GM19023 (cell line): ENCODE measurements around the gene SLC35F4.
A peak's percentile ranks its signal among the peaks of the same experiment; 100 is the strongest.
"Not testable (repeated sequence)": the region's sequence is repeated elsewhere in the genome, so short reads cannot be mapped to it uniquely, and the experiment has no call there.

Experiments
- ATAC-seq: cut with Tn5 transposase; IDR thresholded peaks from one replicate; pipeline ENCODE4 v1.9.1; 2021; ENCODE audit warnings: mild to moderate bottlenecking, moderate library complexity; ENCODE audit not compliant: unreplicated experiment

The SLC35F4 gene

GRCh38 chr14:57865403-57866198, at the start of gene SLC35F4:
Gene SLC35F4, minus strand, starts transcription at chr14:57866092.
- no peak for ATAC-seq

- no peak for ATAC-seq
Observed at GRCh38 chr14:57909626-57910025, 43.7 kb upstream of the SLC35F4 start.

- ATAC-seq = no peak
Observed at GRCh38 chr14:57903954-57904353, 38.1 kb upstream of the SLC35F4 start.

- no peak for ATAC-seq
Observed at GRCh38 chr14:57898837-57899572, 33.1 kb upstream of the SLC35F4 start.

GRCh38 chr14:57897144-57897748, 31.4 kb upstream of the SLC35F4 start:
- no peak for ATAC-seq

GRCh38 chr14:57889245-57889644, 23.4 kb upstream of the SLC35F4 start:
- no peak for ATAC-seq

GRCh38 chr14:57884175-57884574, 18.3 kb upstream of the SLC35F4 start:
- no peak for ATAC-seq

GRCh38 chr14:57883061-57883460, 17.2 kb upstream of the SLC35F4 start:
- no peak for ATAC-seq

GRCh38 chr14:57879516-57879915, 13.6 kb upstream of the SLC35F4 start:
- no peak for ATAC-seq

- ATAC-seq = no peak
Observed at GRCh38 chr14:57875985-57876384, 10.1 kb upstream of the SLC35F4 start.

GRCh38 chr14:57875296-57875695, 9.4 kb upstream of the SLC35F4 start:
- no peak for ATAC-seq

- ATAC-seq = peak; percentile 74
Observed at GRCh38 chr14:57871459-57872080, 5.7 kb upstream of the SLC35F4 start.

GRCh38 chr14:57870686-57871457, 5.0 kb upstream of the SLC35F4 start:
- ATAC-seq = no peak

GRCh38 chr14:57869617-57870016, 3.7 kb upstream of the SLC35F4 start:
- no peak for ATAC-seq

- no peak for ATAC-seq
Observed at GRCh38 chr14:57866199-57866705, 360 bp upstream of the SLC35F4 start.

- ATAC-seq = no peak
Observed at GRCh38 chr14:57865066-57865402, 858 bp downstream of the SLC35F4 start.

GRCh38 chr14:57864659-57865058, 1.2 kb downstream of the SLC35F4 start:
- no peak for ATAC-seq

GRCh38 chr14:57863471-57863870, 2.4 kb downstream of the SLC35F4 start:
- no peak for ATAC-seq

GRCh38 chr14:57855666-57856065, 10.2 kb downstream of the SLC35F4 start:
- ATAC-seq = not testable (repeated sequence)

GRCh38 chr14:57854571-57854970, 11.3 kb downstream of the SLC35F4 start:
- ATAC-seq = no peak
